OCI-LY1 (cell line): Measurements from ENCODE around the gene EOGT.

Source experiments
- EZH2 ChIP-seq: fragments of 200-600 bp; sonication (generic), shearing (Covaris generic); IDR thresholded peaks from 2 replicates; pipeline ENCODE4 v1.8.0; 2017; ENCODE audit warnings: borderline replicate concordance, mixed run types, mild to moderate bottlenecking, antibody characterized with exemption, low read length, moderate library complexity, mixed read lengths
- TF ChIP-seq, protein P1 (sequence below): fragments of 200-600 bp; sonication (generic), shearing (Covaris generic); IDR thresholded peaks from 2 replicates; pipeline ENCODE4 v1.5.1; 2017; ENCODE audit warnings: mild to moderate bottlenecking, antibody characterized with exemption, low read length, moderate library complexity, mixed read lengths

- TF ChIP-seq, protein P1, sequence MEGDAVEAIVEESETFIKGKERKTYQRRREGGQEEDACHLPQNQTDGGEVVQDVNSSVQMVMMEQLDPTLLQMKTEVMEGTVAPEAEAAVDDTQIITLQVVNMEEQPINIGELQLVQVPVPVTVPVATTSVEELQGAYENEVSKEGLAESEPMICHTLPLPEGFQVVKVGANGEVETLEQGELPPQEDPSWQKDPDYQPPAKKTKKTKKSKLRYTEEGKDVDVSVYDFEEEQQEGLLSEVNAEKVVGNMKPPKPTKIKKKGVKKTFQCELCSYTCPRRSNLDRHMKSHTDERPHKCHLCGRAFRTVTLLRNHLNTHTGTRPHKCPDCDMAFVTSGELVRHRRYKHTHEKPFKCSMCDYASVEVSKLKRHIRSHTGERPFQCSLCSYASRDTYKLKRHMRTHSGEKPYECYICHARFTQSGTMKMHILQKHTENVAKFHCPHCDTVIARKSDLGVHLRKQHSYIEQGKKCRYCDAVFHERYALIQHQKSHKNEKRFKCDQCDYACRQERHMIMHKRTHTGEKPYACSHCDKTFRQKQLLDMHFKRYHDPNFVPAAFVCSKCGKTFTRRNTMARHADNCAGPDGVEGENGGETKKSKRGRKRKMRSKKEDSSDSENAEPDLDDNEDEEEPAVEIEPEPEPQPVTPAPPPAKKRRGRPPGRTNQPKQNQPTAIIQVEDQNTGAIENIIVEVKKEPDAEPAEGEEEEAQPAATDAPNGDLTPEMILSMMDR: no peak
- TF ChIP-seq EZH2: no peak
Measured at GRCh38 chr3:69008980-69009379, 4.5 kb downstream of the EOGT start.
